ENCODE data around the gene NUP98.
"Not testable (repeated sequence)": the region's sequence is repeated elsewhere in the genome, so short reads cannot be mapped to it uniquely, and the experiment has no call there.

Gene NUP98

GRCh38 chr11:3645552-3645951, 151.8 kb downstream of the NUP98 start:
- TF ChIP-seq CTCF (IDR thresholded peaks at IDR 0.05; ENCODE audit: insufficient read depth, missing control alignments): no peak
- FAIRE-seq (no peak), DNase-seq (ENCODE audit: insufficient read length, low spot score) (no peak)

- no peak for FAIRE-seq
- no peak for TF ChIP-seq CTCF (IDR thresholded peaks at IDR 0.05; ENCODE audit: insufficient read depth, missing control alignments)
- DNase-seq (ENCODE audit: insufficient read length, low spot score): no peak
Observed at GRCh38 chr11:3644817-3645235, 152.5 kb downstream of the NUP98 start, which contains the start of gene ART1. TSS of gene ART1 (plus strand) at chr11:3645128. CDS start at chr11:3659214, 14,086 bp downstream.

- not testable (repeated sequence) for FAIRE-seq; DNase-seq (ENCODE audit: insufficient read length, low spot score)
Observed at GRCh38 chr11:3643102-3643546, 154.2 kb downstream of the NUP98 start.

GRCh38 chr11:3642071-3642951, 155.0 kb downstream of the NUP98 start:
- FAIRE-seq (no peak), DNase-seq (ENCODE audit: insufficient read length, low spot score) (no peak)
- no peak for TF ChIP-seq CTCF (IDR thresholded peaks at IDR 0.05; ENCODE audit: insufficient read depth, missing control alignments)

- no peak for TF ChIP-seq CTCF (IDR thresholded peaks at IDR 0.05; ENCODE audit: insufficient read depth, missing control alignments)
- FAIRE-seq (no peak), DNase-seq (ENCODE audit: insufficient read length, low spot score) (no peak)
Observed at GRCh38 chr11:3641701-3642070, 155.7 kb downstream of the NUP98 start, which contains the start of gene ART5. TSS of gene ART5 (minus strand) at chr11:3641992. CDS start at chr11:3641862, 130 bp downstream.

GRCh38 chr11:3641191-3641590, 156.2 kb downstream of the NUP98 start:
- FAIRE-seq (no peak), DNase-seq (ENCODE audit: insufficient read length, low spot score) (no peak)
- no peak for TF ChIP-seq CTCF (IDR thresholded peaks at IDR 0.05; ENCODE audit: insufficient read depth, missing control alignments)

GRCh38 chr11:3639841-3640240, 157.5 kb downstream of the NUP98 start:
- no peak for FAIRE-seq
- DNase-seq (ENCODE audit: insufficient read length, low spot score): no peak
- TF ChIP-seq CTCF (IDR thresholded peaks at IDR 0.05; ENCODE audit: insufficient read depth, missing control alignments): no peak
